Fibroblast of lung (primary cell): Measurements from ENCODE around the gene GREM2. TPM values are rescaled to one million over a fixed set of nuclear protein-coding genes. Genes with fewer than 3 reads are reported as not detected.

Experiments used
- DNase-seq, 2 donors: peaks; one replicate each; pipeline versions ENCODE4 v3.0.0 to v3.0.0-alpha.2; 2010; ENCODE audit warnings: low read depth in 2 of 2
- H2AFZ ChIP-seq: 2 replicates; pipeline ENCODE4 v1.5.1; 2012; ENCODE audit warnings: low read length, control low read depth, inconsistent platforms
- H3K27ac ChIP-seq: 2 replicates; pipeline ENCODE4 v1.5.1; 2011; ENCODE audit warnings: low read length, control low read depth; ENCODE audit not compliant: insufficient read depth
- H3K27me3 ChIP-seq: 2 replicates; pipeline ENCODE4 v1.5.1; 2011; ENCODE audit warnings: mild to moderate bottlenecking, low read length; ENCODE audit not compliant: control insufficient read depth, insufficient read depth
- H3K36me3 ChIP-seq: 2 replicates; pipeline ENCODE4 v1.5.1; 2011; ENCODE audit warnings: low read length; ENCODE audit not compliant: control insufficient read depth, insufficient read depth
- H3K4me1 ChIP-seq: 2 replicates; pipeline ENCODE4 v1.5.1; 2011; ENCODE audit warnings: low read length; ENCODE audit not compliant: control insufficient read depth, insufficient read depth; ENCODE audit errors: extremely low read depth
- H3K4me2 ChIP-seq: 2 replicates; pipeline ENCODE4 v1.5.1; 2011; ENCODE audit warnings: low read length, control low read depth; ENCODE audit not compliant: insufficient read depth; ENCODE audit errors: extremely low read depth
- H3K4me3 ChIP-seq, 4 experiments: fragments of 200-600 bp in 1 of 4; sonication (generic) in 1 of 4; replicated peaks in 1 of 4; 2 replicates each; pipeline ENCODE4 v1.5.1; 2011 to 2016; ENCODE audit warnings: low read length in 4 of 4, low read depth in 3 of 4, mild to moderate bottlenecking in 3 of 4, control low read depth in 2 of 4, inconsistent platforms in 1 of 4, mixed read lengths in 1 of 4; ENCODE audit not compliant: insufficient read depth in 1 of 4; ENCODE audit errors: control extremely low read depth in 1 of 4
- H3K79me2 ChIP-seq: 2 replicates; pipeline ENCODE4 v1.5.1; 2012; ENCODE audit warnings: mild to moderate bottlenecking, low read length, inconsistent platforms; ENCODE audit not compliant: control insufficient read depth, insufficient read depth
- H3K9ac ChIP-seq: 2 replicates; pipeline ENCODE4 v1.5.1; 2011; ENCODE audit warnings: mild to moderate bottlenecking, low read length, control low read depth; ENCODE audit not compliant: insufficient read depth
- H3K9me3 ChIP-seq: 2 replicates; pipeline ENCODE4 v1.5.1; 2012; ENCODE audit warnings: low read depth, low read length; ENCODE audit not compliant: control insufficient read depth, insufficient read depth
- H4K20me1 ChIP-seq: 2 replicates; pipeline ENCODE4 v1.5.1; 2011; ENCODE audit warnings: low read length; ENCODE audit not compliant: control insufficient read depth, insufficient read depth; ENCODE audit errors: extremely low read depth
- CTCF ChIP-seq, 2 donors: IDR thresholded peaks in 1 of 2; conservative IDR thresholded peaks in 1 of 2; 1 replicate in 1 of 2; 2 replicates in 1 of 2; pipeline ENCODE4 v1.5.1; 2011 to 2012; ENCODE audit warnings: low read length in 2 of 2, control low read depth in 1 of 2, inconsistent platforms in 1 of 2, low read depth in 1 of 2, mild to moderate bottlenecking in 1 of 2
- EZH2 ChIP-seq: IDR thresholded peaks from 2 replicates; pipeline ENCODE4 v1.5.1; 2012; ENCODE audit warnings: low read length, control low read depth, mild to moderate bottlenecking; ENCODE audit errors: missing control alignments
- polyA plus RNA-seq, 2 donors: library from polyadenylated mRNA; depleted of rRNA in 1 of 2; stranded (reverse) in 1 of 2; unstranded in 1 of 2; fragments of >200 nt; gene quantifications; 2 replicates each; pipeline ENCODE4 v1.2.1, GENCODE V29; 2011 to 2012; ENCODE audit warnings: missing spikeins in 1 of 2
- total RNA-seq: library from RNA; depleted of rRNA; stranded (reverse); fragments of >200 nt; gene quantifications from 2 replicates; pipeline ENCODE4 v1.2.1, GENCODE V29; 2014

Gene GREM2
- total and polyA plus RNA-seq, 2 donors (not counting 1 experiment from before 2014, with no cell fraction given) = 6.9 to 21.1 TPM

GRCh38 chr1:240559781-240560180 is 52.2 kb downstream of the GREM2 start:
- Histone ChIP-seq H4K20me1 (no peaks in the 10 kb centered on the region), H3K36me3 (peaks cover 2% of the 10 kb centered on the region), H3K9ac (no peak overlapping the region), H2AFZ (no peak overlapping the region), H3K4me1 (peaks cover 7% of the 10 kb centered on the region), H3K4me3 (no peak overlapping the region), H3K27ac (no peak overlapping the region), H3K27me3 (no peaks in the 10 kb centered on the region), H3K4me2 (no peak overlapping the region), H3K9me3 (no peaks in the 10 kb centered on the region), H3K79me2 (no peaks in the 10 kb centered on the region)
- TF ChIP-seq EZH2 (no peak), CTCF (conservative IDR thresholded peaks at IDR 0.05 in 1 of 2, IDR thresholded peaks at IDR 0.05 in 1 of 2; ENCODE audit: low read depth in 1 of 2, low read length in 2 of 2) (no peak)
- DNase-seq = peak in 1 of 2 donors; percentile 44

- Histone ChIP-seq H3K36me3 (no peaks in the 10 kb centered on the region), H3K4me2 (no peak overlapping the region), H3K27ac (no peak overlapping the region), H3K9me3 (no peaks in the 10 kb centered on the region), H3K9ac (no peak overlapping the region), H3K4me3 (no peak overlapping the region), H3K27me3 (no peaks in the 10 kb centered on the region), H4K20me1 (no peaks in the 10 kb centered on the region), H3K4me1 (no peaks in the 10 kb centered on the region), H3K79me2 (no peaks in the 10 kb centered on the region), H2AFZ (no peak overlapping the region)
- no peak for TF ChIP-seq CTCF (conservative IDR thresholded peaks at IDR 0.05 in 1 of 2, IDR thresholded peaks at IDR 0.05 in 1 of 2; ENCODE audit: low read depth in 1 of 2, low read length in 2 of 2)
- TF ChIP-seq EZH2 = no peak
- DNase-seq = peak in 1 of 2 donors; percentile 11
Measured at GRCh38 chr1:240555524-240555923, 56.4 kb downstream of the GREM2 start.

- Histone ChIP-seq H3K9ac (no peak overlapping the region), H3K79me2 (no peaks in the 10 kb centered on the region), H3K4me3 (no peak overlapping the region), H3K4me1 (no peaks in the 10 kb centered on the region), H4K20me1 (no peaks in the 10 kb centered on the region), H3K36me3 (no peaks in the 10 kb centered on the region), H3K27me3 (no peaks in the 10 kb centered on the region), H3K9me3 (no peaks in the 10 kb centered on the region), H3K4me2 (no peak overlapping the region), H3K27ac (no peak overlapping the region), H2AFZ (no peak overlapping the region)
- no peak for DNase-seq
- TF ChIP-seq CTCF (conservative IDR thresholded peaks at IDR 0.05 in 1 of 2, IDR thresholded peaks at IDR 0.05 in 1 of 2; ENCODE audit: low read depth in 1 of 2, low read length in 2 of 2) (no peak), EZH2 (no peak)
Measured at GRCh38 chr1:240553351-240553750, 58.6 kb downstream of the GREM2 start.
